ENCODE measurements around the gene COL18A1. TPM values are rescaled to one million over a fixed set of nuclear protein-coding genes. Genes with fewer than 3 reads are reported as not detected.
A peak's percentile ranks its signal among the peaks of the same experiment; 100 is the strongest.

The COL18A1 gene
- total RNA-seq, 4 donors from 2014 or later: 19.3 to 121 (median 23.3) TPM

- intact Hi-C loops (cut with DNase I; ENCODE audit: low total_unique reads): no loop called here
Observed at GRCh38 chr21:45542667-45543370, 137.9 kb downstream of the COL18A1 start.

GRCh38 chr21:45543371-45543709 is 138.4 kb downstream of the COL18A1 start:
- no peak overlapping the region for H3K4me3 ChIP-seq
- in situ Hi-C loops (cut with MboI; ENCODE audit: low pct_ligation_motif_present in 1 of 4, low pct_unique_long_range_greater_than_20kb in 1 of 4, low sequenced_read_pairs in 3 of 4) (no loop called here), intact Hi-C loops (cut with DNase I; ENCODE audit: low total_unique reads) (no loop called here)
- no peak overlapping the region for H3K27ac ChIP-seq
- no peak for DNase-seq
- H3K36me3 ChIP-seq: no peaks in the 10 kb centered on the region
- 81 to 100% methylated on average over 1 to 11 of the region's 11 CpGs for WGBS, 2 donors (ENCODE audit: low coverage in 1 of 2)
- H3K9me3 ChIP-seq: no peaks in the 10 kb centered on the region
- no peaks in the 10 kb centered on the region for H3K27me3 ChIP-seq
- TF ChIP-seq CTCF (IDR thresholded peaks at IDR 0.05): no peak
- TF ChIP-seq EP300 (IDR thresholded peaks at IDR 0.05; ENCODE audit: low read depth): no peak
- TF ChIP-seq POLR2A (IDR thresholded peaks at IDR 0.05): no peak
- TF ChIP-seq POLR2AphosphoS5 (IDR thresholded peaks at IDR 0.05): no peak
- peaks cover 10 to 17% (median 14%) of the 10 kb centered on the region in 4 donors for H3K4me1 ChIP-seq

More at GRCh38 chr21:45542667-45543370, 137.9 kb downstream of the COL18A1 start:
- peak overlapping the region; percentile 72 to 86 (median 82) for H3K27ac ChIP-seq
- 32% methylated on average over 21 of the region's 55 CpGs; no CpG with 5 or more reads in 1 of the 2 donors for WGBS, 2 donors (ENCODE audit: low coverage in 1 of 2)
- no peaks in the 10 kb centered on the region for H3K27me3 ChIP-seq
- no peak for DNase-seq
- no peaks in the 10 kb centered on the region for H3K9me3 ChIP-seq
- peaks cover 10 to 17% (median 14%) of the 10 kb centered on the region in 4 donors for H3K4me1 ChIP-seq
- no peak for TF ChIP-seq POLR2AphosphoS5 (IDR thresholded peaks at IDR 0.05)
- TF ChIP-seq POLR2A (IDR thresholded peaks at IDR 0.05): no peak
- no peak for TF ChIP-seq CTCF (IDR thresholded peaks at IDR 0.05)
- no peak for TF ChIP-seq EP300 (IDR thresholded peaks at IDR 0.05; ENCODE audit: low read depth)
- H3K4me3 ChIP-seq: peak overlapping the region; percentile 68 to 86 (median 81)
- H3K36me3 ChIP-seq: no peaks in the 10 kb centered on the region
- in situ Hi-C loops (cut with MboI; ENCODE audit: low pct_ligation_motif_present in 1 of 4, low pct_unique_long_range_greater_than_20kb in 1 of 4, low sequenced_read_pairs in 3 of 4): no loop called here

- in situ Hi-C loops (cut with MboI; ENCODE audit: low pct_ligation_motif_present in 1 of 4, low pct_unique_long_range_greater_than_20kb in 1 of 4, low sequenced_read_pairs in 3 of 4): no loop called here
- H3K27ac ChIP-seq: no peak overlapping the region
- WGBS, 2 donors (ENCODE audit: low coverage in 1 of 2): 40 to 73% methylated on average over 1 to 23 of the region's 23 CpGs
- H3K9me3 ChIP-seq: no peaks in the 10 kb centered on the region
- peaks cover 10 to 17% (median 14%) of the 10 kb centered on the region in 4 donors for H3K4me1 ChIP-seq
- no peaks in the 10 kb centered on the region for H3K27me3 ChIP-seq
- intact Hi-C loops (cut with DNase I; ENCODE audit: low total_unique reads): no loop called here
- H3K36me3 ChIP-seq: no peaks in the 10 kb centered on the region
- DNase-seq: no peak
- TF ChIP-seq POLR2AphosphoS5 (IDR thresholded peaks at IDR 0.05): no peak
- TF ChIP-seq EP300 (IDR thresholded peaks at IDR 0.05; ENCODE audit: low read depth): no peak
- H3K4me3 ChIP-seq: no peak overlapping the region
Observed at GRCh38 chr21:45543710-45544448, 138.9 kb downstream of the COL18A1 start.

GRCh38 chr21:45544449-45545235 is 139.7 kb downstream of the COL18A1 start:
- Histone ChIP-seq H3K4me1 (peaks cover 10 to 17% (median 14%) of the 10 kb centered on the region in 4 donors), H3K27ac (no peak overlapping the region), H3K4me3 (no peak overlapping the region), H3K9me3 (no peaks in the 10 kb centered on the region), H3K27me3 (no peaks in the 10 kb centered on the region), H3K36me3 (no peaks in the 10 kb centered on the region)
- intact Hi-C loops (cut with DNase I; ENCODE audit: low total_unique reads) (no loop called here), in situ Hi-C loops (cut with MboI; ENCODE audit: low pct_ligation_motif_present in 1 of 4, low pct_unique_long_range_greater_than_20kb in 1 of 4, low sequenced_read_pairs in 3 of 4) (no loop called here)
- TF ChIP-seq EP300 (IDR thresholded peaks at IDR 0.05; ENCODE audit: low read depth): no peak
- TF ChIP-seq POLR2A (IDR thresholded peaks at IDR 0.05): no peak
- TF ChIP-seq CTCF (IDR thresholded peaks at IDR 0.05): no peak
- TF ChIP-seq POLR2AphosphoS5 (IDR thresholded peaks at IDR 0.05): no peak
- DNase-seq: no peak
- 95% methylated on average over 17 of the region's 18 CpGs; no CpG with 5 or more reads in 1 of the 2 donors for WGBS, 2 donors (ENCODE audit: low coverage in 1 of 2)

Data from transverse colon (tissue), 4 donors.